ENCODE results near the gene OSBPL5. TPM values are rescaled to one million over a fixed set of nuclear protein-coding genes. Genes with fewer than 3 reads are reported as not detected.

The OSBPL5 gene
- polyA plus RNA-seq, 3 donors = 3.1 to 30.3 (median 6.8) TPM

DNA sequence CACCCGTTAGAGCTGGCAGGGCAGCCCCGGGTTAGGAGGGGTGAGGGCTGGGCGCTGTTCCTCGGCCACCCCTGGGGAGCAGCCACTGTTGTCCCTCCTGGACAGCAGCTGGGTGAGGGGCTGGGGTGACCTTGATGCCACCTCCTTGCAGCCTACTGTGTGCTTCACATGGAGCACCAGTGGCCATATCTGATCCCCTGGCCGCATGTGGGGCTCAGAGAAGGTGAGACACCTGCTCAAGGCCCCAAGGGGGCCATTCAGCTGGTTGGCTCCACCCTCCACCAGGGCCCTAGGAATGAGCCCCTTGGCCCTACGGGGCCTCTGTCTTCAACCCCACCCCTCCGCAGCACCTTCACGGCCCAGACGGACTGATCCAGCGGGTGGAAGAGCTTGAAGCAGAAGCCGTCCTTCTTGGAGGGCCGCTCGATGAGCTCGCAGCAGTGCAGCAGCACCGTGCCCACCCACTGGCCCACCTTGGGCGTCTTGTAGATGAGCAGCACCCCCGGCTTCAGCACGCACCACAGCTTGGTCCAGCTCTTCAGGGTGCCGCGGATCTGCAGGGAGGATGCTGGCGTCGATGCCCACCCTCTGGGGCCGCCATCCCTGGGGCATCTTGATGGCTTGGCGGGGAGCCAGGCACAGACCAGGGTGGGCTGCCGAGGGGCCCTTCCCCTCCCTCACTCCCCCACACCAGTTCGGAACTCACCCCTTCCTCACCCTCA is 44.9 kb downstream of the OSBPL5 start:
- TF ChIP-seq, protein P1, sequence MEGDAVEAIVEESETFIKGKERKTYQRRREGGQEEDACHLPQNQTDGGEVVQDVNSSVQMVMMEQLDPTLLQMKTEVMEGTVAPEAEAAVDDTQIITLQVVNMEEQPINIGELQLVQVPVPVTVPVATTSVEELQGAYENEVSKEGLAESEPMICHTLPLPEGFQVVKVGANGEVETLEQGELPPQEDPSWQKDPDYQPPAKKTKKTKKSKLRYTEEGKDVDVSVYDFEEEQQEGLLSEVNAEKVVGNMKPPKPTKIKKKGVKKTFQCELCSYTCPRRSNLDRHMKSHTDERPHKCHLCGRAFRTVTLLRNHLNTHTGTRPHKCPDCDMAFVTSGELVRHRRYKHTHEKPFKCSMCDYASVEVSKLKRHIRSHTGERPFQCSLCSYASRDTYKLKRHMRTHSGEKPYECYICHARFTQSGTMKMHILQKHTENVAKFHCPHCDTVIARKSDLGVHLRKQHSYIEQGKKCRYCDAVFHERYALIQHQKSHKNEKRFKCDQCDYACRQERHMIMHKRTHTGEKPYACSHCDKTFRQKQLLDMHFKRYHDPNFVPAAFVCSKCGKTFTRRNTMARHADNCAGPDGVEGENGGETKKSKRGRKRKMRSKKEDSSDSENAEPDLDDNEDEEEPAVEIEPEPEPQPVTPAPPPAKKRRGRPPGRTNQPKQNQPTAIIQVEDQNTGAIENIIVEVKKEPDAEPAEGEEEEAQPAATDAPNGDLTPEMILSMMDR (IDR thresholded peaks at IDR 0.05) = no peak
- no peak overlapping the region for H3K27ac ChIP-seq (ENCODE audit: low read depth in 1 of 2, low read length in 2 of 2)
- H2AFZ ChIP-seq (ENCODE audit: insufficient read depth, low read depth, low read length, poor library complexity, severe bottlenecking) = no peak overlapping the region
- peaks cover 53 to 84% of the 10 kb centered on the region in 2 donors for H3K36me3 Mint-ChIP-seq
- no peak overlapping the region for H3K9ac ChIP-seq (ENCODE audit: insufficient read depth, low read length, poor library complexity, severe bottlenecking)
- peaks cover 0 to 2% (median 0%) of the 10 kb centered on the region in 3 donors for H3K27me3 Mint-ChIP-seq (ENCODE audit: low read depth in 3 of 3)
- peaks cover 15 to 22% of the 10 kb centered on the region in 2 donors for H3K4me1 ChIP-seq (ENCODE audit: control insufficient read depth in 1 of 2, insufficient read depth in 2 of 2, low read length in 2 of 2)
- H3K27me3 ChIP-seq (ENCODE audit: control insufficient read depth in 2 of 2, insufficient read depth in 2 of 2, low read length in 2 of 2) = no peaks in the 10 kb centered on the region
- no peak overlapping the region for H3K4me3 ChIP-seq (replicated peaks in 1 of 3; ENCODE audit: low read depth in 2 of 3, low read length in 3 of 3)
- H3K9me3 ChIP-seq (replicated peaks in 1 of 2; ENCODE audit: control insufficient read depth in 1 of 2, insufficient read depth in 1 of 2, low read length in 2 of 2) = no peaks in the 10 kb centered on the region
- H3K4me1 Mint-ChIP-seq = peaks cover 18% of the 10 kb centered on the region
- peaks cover 45 to 81% of the 10 kb centered on the region in 2 donors for H3K36me3 ChIP-seq (replicated peaks in 1 of 2; ENCODE audit: control insufficient read depth in 1 of 2, insufficient read depth in 2 of 2, low read length in 2 of 2)
- H3K27ac Mint-ChIP-seq = no peak overlapping the region
- no peaks in the 10 kb centered on the region for H3K79me2 ChIP-seq (ENCODE audit: insufficient read depth, low read length)
- 96% methylated on average over 25 of the region's 26 CpGs for WGBS (ENCODE audit: insufficient coverage)
- H3K4me2 ChIP-seq (replicated peaks; ENCODE audit: extremely low read depth, low read length, poor library complexity, severe bottlenecking) = no peak overlapping the region
- H4K20me1 ChIP-seq (ENCODE audit: insufficient read depth, low read length) = peaks cover 18% of the 10 kb centered on the region
- intact Hi-C loops (cut with micrococcal nuclease) = no loop called here
- H3K4me3 Mint-ChIP-seq = no peak overlapping the region
- peaks cover 0 to 5% (median 3%) of the 10 kb centered on the region in 7 donors for H3K9me3 Mint-ChIP-seq
- no peak for DNase-seq

DNA sequence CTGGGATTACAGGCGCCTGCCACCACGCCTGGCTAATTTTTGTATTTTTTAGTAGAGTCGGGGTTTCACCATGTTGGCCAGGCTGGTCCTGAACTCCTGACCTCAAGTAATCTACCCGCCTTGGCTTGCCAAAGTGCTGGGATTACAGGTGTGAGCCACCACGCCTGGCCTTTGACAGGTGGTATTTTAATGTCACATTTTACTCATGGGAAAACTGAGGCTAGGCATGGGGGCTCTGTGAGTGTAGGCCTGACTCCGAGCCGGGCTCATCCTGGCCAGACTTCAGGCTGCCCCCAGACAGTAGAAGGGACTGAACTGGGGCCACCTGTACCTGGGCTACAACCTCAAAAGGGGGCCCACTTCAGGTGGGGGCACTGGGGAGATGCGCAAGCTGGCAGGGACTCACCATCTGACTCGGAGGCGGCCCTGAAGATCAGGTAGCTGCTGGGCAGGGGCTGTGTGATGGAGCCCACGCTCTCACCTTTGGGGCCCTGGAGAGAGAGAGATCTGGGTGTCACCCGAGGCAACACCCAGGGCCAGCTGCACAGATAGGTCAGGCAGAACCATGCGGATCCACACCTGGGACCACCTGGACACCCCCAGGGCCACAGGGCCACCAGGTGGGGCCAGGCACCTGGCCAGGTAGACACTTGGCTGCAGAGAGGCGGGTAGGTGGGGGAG is 45.8 kb downstream of the OSBPL5 start:
- intact Hi-C loops (cut with micrococcal nuclease) = loop anchor here in 1 of 2 donors (10.0 kb wide), 1 partner anchor 96 kb away; the partner anchor contains the start of gene MRGPRG
- Histone ChIP-seq H2AFZ (ENCODE audit: insufficient read depth, low read depth, low read length, poor library complexity, severe bottlenecking) (no peak overlapping the region), H4K20me1 (ENCODE audit: insufficient read depth, low read length) (peaks cover 10% of the 10 kb centered on the region), H3K27ac (ENCODE audit: low read depth in 1 of 2, low read length in 2 of 2) (no peak overlapping the region), H3K27me3 (ENCODE audit: control insufficient read depth in 2 of 2, insufficient read depth in 2 of 2, low read length in 2 of 2) (no peaks in the 10 kb centered on the region), H3K4me1 (ENCODE audit: control insufficient read depth in 1 of 2, insufficient read depth in 2 of 2, low read length in 2 of 2) (peaks cover 13 to 22% of the 10 kb centered on the region in 2 donors), H3K9me3 (replicated peaks in 1 of 2; ENCODE audit: control insufficient read depth in 1 of 2, insufficient read depth in 1 of 2, low read length in 2 of 2) (no peaks in the 10 kb centered on the region), H3K4me2 (replicated peaks; ENCODE audit: extremely low read depth, low read length, poor library complexity, severe bottlenecking) (no peak overlapping the region), H3K9ac (ENCODE audit: insufficient read depth, low read length, poor library complexity, severe bottlenecking) (no peak overlapping the region), H3K79me2 (ENCODE audit: insufficient read depth, low read length) (no peaks in the 10 kb centered on the region), H3K4me3 (replicated peaks in 1 of 3; ENCODE audit: low read depth in 2 of 3, low read length in 3 of 3) (no peak overlapping the region), H3K36me3 (replicated peaks in 1 of 2; ENCODE audit: control insufficient read depth in 1 of 2, insufficient read depth in 2 of 2, low read length in 2 of 2) (peaks cover 45 to 75% of the 10 kb centered on the region in 2 donors)
- Mint-ChIP-seq H3K4me3 (no peak overlapping the region), H3K27me3 (ENCODE audit: low read depth in 3 of 3) (peaks cover 0 to 2% (median 0%) of the 10 kb centered on the region in 3 donors), H3K36me3 (peaks cover 48 to 84% of the 10 kb centered on the region in 2 donors), H3K27ac (no peak overlapping the region), H3K4me1 (peaks cover 13% of the 10 kb centered on the region), H3K9me3 (peaks cover 1 to 8% (median 4%) of the 10 kb centered on the region in 7 donors)
- WGBS (ENCODE audit: insufficient coverage) = 96% methylated on average over 14 of the region's 14 CpGs
- DNase-seq = no peak
- TF ChIP-seq, protein P1 (IDR thresholded peaks at IDR 0.05) = no peak
